K562 (cell line): ENCODE measurements around the gene RXRB. TPM values are rescaled to one million over a fixed set of nuclear protein-coding genes. Genes with fewer than 3 reads are reported as not detected.

Source experiments
- ARID1B ChIP-seq: fragments of 450-650 bp; IDR thresholded peaks from 2 replicates; pipeline ENCODE4 v1.6.1; 2016; ENCODE audit warnings: antibody characterized with exemption, mild to moderate bottlenecking, inconsistent platforms
- ATF1 ChIP-seq, 2 experiments: fragments of 450-650 bp in 1 of 2; IDR thresholded peaks; 2 replicates each; pipeline ENCODE4 v1.6.1; 2016; ENCODE audit warnings: missing compliant biosample characterization in 1 of 2, missing genetic modification characterization in 1 of 2
- CBX3 ChIP-seq, 2 experiments: IDR thresholded peaks; 1 replicate in 1 of 2; 2 replicates in 1 of 2; pipeline ENCODE4 v1.6.1; 2012; ENCODE audit warnings: inconsistent platforms in 2 of 2, low read length in 2 of 2, borderline replicate concordance in 1 of 2, control low read depth in 1 of 2
- CCAR2 ChIP-seq: fragments of 200-400 bp; formaldehyde crosslinking; IDR thresholded peaks from 2 replicates; pipeline ENCODE4 v1.6.1; 2017; ENCODE audit warnings: mild to moderate bottlenecking, low read depth, low read length
- CLOCK ChIP-seq: fragments of 250-450 bp; sonication (Bioruptor Pico); IDR thresholded peaks from 2 replicates; pipeline ENCODE4 v1.4.0; 2020; ENCODE audit warnings: mild to moderate bottlenecking, moderate library complexity, borderline replicate concordance
- ELK1 ChIP-seq: sonication (generic); formaldehyde crosslinking; IDR thresholded peaks from 2 replicates; pipeline ENCODE4 v1.8.1; 2022; ENCODE audit warnings: missing genetic modification reagents
- EZH2 ChIP-seq: IDR thresholded peaks from 2 replicates; pipeline ENCODE4 v1.6.1; 2012; ENCODE audit warnings: low read depth, mild to moderate bottlenecking, inconsistent platforms, low read length, borderline replicate concordance
- FOXK1 ChIP-seq: sonication (generic); formaldehyde crosslinking; IDR thresholded peaks from 2 replicates; pipeline ENCODE4 v1.8.0; 2022; ENCODE audit warnings: missing genetic modification reagents, mild to moderate bottlenecking, borderline replicate concordance
- HDAC8 ChIP-seq: fragments of 450-650 bp; IDR thresholded peaks from 2 replicates; pipeline ENCODE4 v1.6.1; 2016; ENCODE audit warnings: mild to moderate bottlenecking, missing genetic modification characterization, moderate library complexity, missing compliant biosample characterization
- HIVEP1 ChIP-seq: fragments of 250-450 bp; sonication (Bioruptor Pico); IDR thresholded peaks from 2 replicates; pipeline ENCODE4 v1.4.0; 2020; ENCODE audit warnings: mild to moderate bottlenecking
- HNRNPLL ChIP-seq: fragments of 200-400 bp; formaldehyde crosslinking; IDR thresholded peaks from 2 replicates; pipeline ENCODE4 v1.6.1; 2017; ENCODE audit warnings: low read length, low read depth, mild to moderate bottlenecking; ENCODE audit not compliant: poor library complexity, severe bottlenecking
- HSF4 ChIP-seq: fragments of 250-450 bp; sonication (Bioruptor Pico); IDR thresholded peaks from 2 replicates; pipeline ENCODE4 v2.1.2; 2022; ENCODE audit warnings: mild to moderate bottlenecking, moderate library complexity, borderline replicate concordance
- MNT ChIP-seq, 2 experiments: fragments of 450-650 bp; conservative IDR thresholded peaks; 2 replicates each; pipeline ENCODE4 v1.6.1; 2017; ENCODE audit warnings: mild to moderate bottlenecking in 2 of 2, moderate library complexity in 2 of 2
- SREBF1 ChIP-seq: fragments of 150-350 bp; IDR thresholded peaks from 2 replicates; pipeline ENCODE4 v1.6.1; 2014; ENCODE audit warnings: antibody characterized with exemption, low read depth, low read length, borderline replicate concordance
- SUPT5H ChIP-seq: fragments of 450-650 bp; IDR thresholded peaks from 2 replicates; pipeline ENCODE4 v1.6.1; 2016
- TBL1XR1 ChIP-seq, 2 experiments: IDR thresholded peaks; 2 replicates each; pipeline ENCODE4 v1.6.1; 2012; ENCODE audit warnings: improper control_type of control experiment in 2 of 2, low read length in 2 of 2, mild to moderate bottlenecking in 1 of 2
- USF2 ChIP-seq: sonication (generic); formaldehyde crosslinking; IDR thresholded peaks from 2 replicates; pipeline ENCODE4 v1.5.0; 2020; ENCODE audit warnings: missing genetic modification reagents
- ZBTB26 ChIP-seq: fragments of 450-650 bp; formaldehyde crosslinking; IDR thresholded peaks from 2 replicates; pipeline ENCODE4 v1.4.0; 2022; ENCODE audit warnings: missing genetic modification characterization
- ZC3H4 ChIP-seq: sonication (generic); formaldehyde crosslinking; IDR thresholded peaks from 2 replicates; pipeline ENCODE4 v1.9.0; 2021; ENCODE audit warnings: missing genetic modification reagents, borderline replicate concordance
- ZNF780A ChIP-seq: fragments of 250-450 bp; sonication (Bioruptor Pico); IDR thresholded peaks from 2 replicates; pipeline ENCODE4 v1.5.0; 2021; ENCODE audit warnings: mild to moderate bottlenecking
- polyA plus RNA-seq, 8 experiments: library from polyadenylated mRNA; depleted of rRNA in 4 of 8; stranded (reverse) in 5 of 8; unstranded in 3 of 8; fragments of >200 nt; fragmentation: Nextera tagmentation in 2 of 8; fragmentation: Illumina TruSeq in 1 of 8; extraction: Ambion mirVana in 2 of 8; extraction: Trizol in 1 of 8; gene quantifications; 2 replicates each; pipeline versions ENCODE4 v1.2.1 to v1.2.3, GENCODE V29; 2011 to 2014; ENCODE audit warnings: inconsistent platforms in 1 of 8, missing spikeins in 1 of 8
- total RNA-seq, 7 experiments: library from RNA; depleted of rRNA in 6 of 7; stranded (reverse); fragments of >200 nt in 6 of 7; fragmentation: Illumina TruSeq in 2 of 7; extraction: Trizol in 2 of 7; gene quantifications; 2 replicates each; pipeline versions ENCODE4 v1.2.1 to v1.2.3, GENCODE V29; 2011 to 2021; ENCODE audit warnings: low replicate concordance in 1 of 7

RXRB gene
- total and polyA plus RNA-seq, 9 of the 15 experiments (the other 6 are each of a cell fraction or from before 2014, with no cell fraction given), result 0.76 to 35.5 (median 18.4) TPM

GRCh38 chr6:33204415-33205190, 4.1 kb upstream of the RXRB start, which contains the start of gene HSD17B8 (continued):
- TF ChIP-seq CLOCK (CRISPR knock-in tag) (no peak), CCAR2 (no peak), ATF1 (CRISPR knock-in tag; IDR thresholded peaks at IDR 0.05) (no peak), ATF1 (tag; IDR thresholded peaks at IDR 0.05) (peak; percentile 61), ZC3H4 (CRISPR knock-in tag) (no peak), SUPT5H (peak; percentile 85), ELK1 (no peak), FOXK1 (no peak), CBX3 (IDR thresholded peaks at IDR 0.05; ENCODE audit: borderline replicate concordance in 1 of 2, low read length in 2 of 2) (0 out of 3 replicates have a peak, but pooled peaks of 1 of the 2 experiments have one; percentile 8), ZNF780A (CRISPR knock-in tag) (no peak; the same call in 1 of the 2 replicates), TBL1XR1 (IDR thresholded peaks at IDR 0.05; ENCODE audit: low read length in 2 of 2) (no peak), HNRNPLL (peak; percentile 72), USF2 (CRISPR knock-in tag) (no peak), HSF4 (CRISPR knock-in tag) (no peak), HDAC8 (tag) (no peak), ZBTB26 (CRISPR knock-in tag) (no peak), EZH2 (no peak), SREBF1 (no peak), MNT (conservative IDR thresholded peaks at IDR 0.05) (peak in 1 of 2 experiments; percentile 22), ARID1B (peak; percentile 32; the same call in 1 of the 2 replicates), HIVEP1 (CRISPR knock-in tag) (no peak)
